Tongue (tissue), 3 donors: Measurements from ENCODE around the gene NPPA. TPM values are rescaled to one million over a fixed set of nuclear protein-coding genes. Genes with fewer than 3 reads are reported as not detected.
"Not testable (repeated sequence)": the region's sequence is repeated elsewhere in the genome, so short reads cannot be mapped to it uniquely, and the experiment has no call there.

Source experiments
- DNase-seq: peaks from one replicate; pipeline ENCODE4 v3.0.0-alpha.2; 2015
- small RNA-seq: library from RNA; depleted of rRNA; stranded (forward); fragments of <200 nt; gene quantifications from one replicate; pipeline ENCODE3, GENCODE V24; 2014; ENCODE audit warnings: low replicate concordance
- total RNA-seq: library from RNA; depleted of rRNA; stranded (reverse); fragments of >200 nt; gene quantifications from one replicate; pipeline ENCODE4 v1.2.3, GENCODE V29; 2014

The NPPA gene
- total RNA-seq, 1 donor from 2014 or later, result 0.51 TPM

- no peak for DNase-seq
Measured at GRCh38 chr1:11807133-11807532, 40.5 kb downstream of the NPPA start.

- no peak for DNase-seq
Measured at GRCh38 chr1:11806307-11806936, 41.2 kb downstream of the NPPA start.

DNA sequence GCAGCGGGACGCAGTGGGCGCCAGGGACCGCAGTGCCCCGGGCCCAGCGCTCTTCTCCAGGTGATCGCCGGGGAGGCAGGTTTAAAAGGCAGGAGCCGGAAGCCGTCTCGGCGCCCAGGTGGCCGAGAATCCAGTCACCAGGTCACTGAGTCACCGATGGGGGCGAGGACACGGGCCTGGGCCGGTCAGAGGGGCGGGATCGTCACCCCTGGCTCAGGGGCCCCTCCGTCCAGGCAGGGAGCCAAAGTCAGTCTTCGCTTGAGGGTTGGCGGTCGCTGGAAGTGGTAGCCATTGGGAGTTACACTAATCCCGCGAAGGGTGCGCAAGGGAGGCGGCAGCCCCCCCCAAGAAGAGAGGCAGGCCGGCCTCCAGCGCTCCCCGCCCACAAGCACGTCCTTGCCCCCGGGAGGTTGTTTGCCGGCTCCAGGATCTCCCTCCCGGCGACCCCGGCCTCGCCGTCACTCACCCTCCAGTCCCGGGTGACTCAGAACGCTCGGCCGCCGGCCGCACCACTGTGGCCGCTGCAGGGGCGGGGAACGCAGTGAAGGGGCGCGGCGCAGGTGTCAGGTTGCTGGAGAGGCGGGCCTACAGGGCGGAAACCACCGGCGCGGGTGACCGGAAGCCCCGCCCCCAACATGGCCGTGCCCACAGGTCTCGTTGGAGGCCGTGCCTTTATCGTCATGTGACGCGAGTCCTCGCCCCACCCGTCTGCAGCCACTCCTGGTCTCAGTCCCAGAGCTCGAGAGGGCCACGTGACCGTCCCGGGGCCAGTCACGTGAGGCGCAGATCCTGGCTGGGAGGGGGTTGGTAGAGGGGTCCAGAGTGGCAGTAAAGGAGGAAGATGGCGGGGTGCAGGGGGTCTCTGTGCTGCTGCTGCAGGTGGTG lies 41.9 kb downstream of the NPPA start, which contains the start of the genes CLCN6 and MTHFR:
Gene CLCN6, plus strand, starts transcription at position 770 of the 885 bp plus-strand sequence. Its CDS starts 72 bp downstream, at position 842.
Gene MTHFR, minus strand, starts transcription at position 543 of the 885 bp plus-strand sequence. CDS start 2,848 bp downstream, outside the sequence.
- DNase-seq, result peak; percentile 100

DNA sequence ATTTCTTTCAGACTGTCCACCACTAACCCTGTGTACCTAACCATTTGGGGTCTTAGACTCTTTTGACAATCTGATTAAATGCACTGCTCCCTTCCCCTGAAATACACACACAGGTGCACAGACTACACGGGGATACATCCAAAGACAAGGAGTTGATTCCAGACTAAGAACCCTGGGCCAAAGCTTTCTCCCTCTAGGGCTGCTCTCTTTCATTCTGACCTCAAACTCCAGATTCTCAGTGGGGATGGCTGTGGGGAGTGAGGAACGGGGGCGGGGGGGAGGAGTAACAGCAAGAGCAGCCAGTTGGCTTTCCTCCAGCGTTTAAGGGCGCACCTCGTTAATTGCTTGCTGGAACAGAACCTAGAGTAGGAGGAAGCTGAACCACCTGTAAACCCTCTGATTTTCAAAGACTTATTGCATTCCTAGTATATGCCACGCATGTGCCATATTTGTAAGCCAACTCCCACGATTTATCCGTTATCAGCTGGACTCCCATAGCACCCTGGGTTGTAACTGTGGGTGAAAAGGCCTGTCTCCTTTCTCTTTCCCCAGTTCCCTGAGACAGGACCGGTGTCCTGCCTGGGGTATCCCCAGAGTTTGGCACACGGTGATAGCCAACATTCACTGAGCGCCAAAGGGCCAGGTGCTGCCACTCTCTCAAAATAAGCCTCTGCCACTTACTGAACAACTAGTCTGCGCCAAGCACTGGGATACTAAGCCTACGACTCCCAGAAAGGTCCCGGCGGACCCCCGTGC lies 42.7 kb downstream of the NPPA start:
- DNase-seq, result peak; percentile 68

GRCh38 chr1:11803924-11804665 lies 43.5 kb downstream of the NPPA start:
- DNase-seq, result not testable (repeated sequence)

GRCh38 chr1:11802973-11803885 lies 44.4 kb downstream of the NPPA start:
- peak; percentile 98 for DNase-seq

- peak; percentile 37 for DNase-seq
Measured at GRCh38 chr1:11802616-11802972, 45.0 kb downstream of the NPPA start.

DNA sequence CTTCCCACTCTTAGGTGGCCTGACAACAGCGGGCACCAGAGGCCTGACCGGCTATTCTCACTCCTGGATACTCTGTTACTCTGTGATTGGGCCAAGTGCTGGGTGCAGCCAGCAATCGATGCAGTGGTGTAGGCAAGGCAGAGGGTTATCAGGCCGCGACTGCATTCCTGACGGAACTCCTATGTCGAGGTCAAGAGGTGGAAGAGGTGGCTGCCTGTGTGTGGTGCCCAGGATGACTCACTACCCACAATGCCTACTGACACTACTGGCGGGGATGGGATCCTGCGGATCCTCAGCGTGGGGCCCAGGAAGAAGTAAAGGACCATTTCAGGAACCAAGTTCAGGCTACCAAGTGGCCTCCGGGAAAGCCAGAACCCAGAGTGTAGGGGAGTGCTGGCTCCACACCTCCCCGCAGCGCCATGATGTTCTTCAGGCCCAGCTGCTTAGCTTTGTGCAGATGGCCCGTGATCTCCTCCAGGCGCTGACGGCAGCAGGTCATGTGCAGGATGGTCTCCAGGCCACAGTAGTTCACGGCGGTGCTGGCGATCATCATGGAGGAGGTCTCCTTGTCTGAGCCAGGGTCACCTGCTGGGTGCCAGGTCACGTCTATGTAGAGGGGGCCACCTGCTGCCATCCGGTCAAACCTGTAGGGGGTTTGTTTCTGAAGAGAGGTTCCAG lies 46.7 kb downstream of the NPPA start:
- no peak for DNase-seq

DNA sequence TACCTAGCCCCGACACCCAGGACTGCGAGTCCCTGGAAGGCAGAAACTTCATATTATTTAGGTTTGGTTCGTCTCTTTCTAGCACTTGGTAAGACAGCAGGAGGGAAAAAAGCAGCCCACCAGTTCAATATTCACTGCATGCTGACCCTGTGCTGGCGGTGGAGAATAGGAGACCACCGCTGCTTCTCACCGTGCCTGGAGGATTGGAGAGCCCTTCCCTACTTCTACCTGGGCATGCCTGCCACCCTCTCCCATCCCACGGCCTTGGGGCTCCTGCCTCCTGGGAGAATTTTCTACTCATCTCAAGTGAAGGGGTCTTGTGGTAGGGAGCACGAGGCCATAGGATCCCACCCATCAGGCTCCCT lies 47.2 kb downstream of the NPPA start:
- DNase-seq, result no peak

GRCh38 chr1:11799896-11800295 lies 47.7 kb downstream of the NPPA start:
- no peak for DNase-seq

- no peak for DNase-seq
Measured at GRCh38 chr1:11799099-11799498, 48.5 kb downstream of the NPPA start.

GRCh38 chr1:11797525-11798216 lies 49.9 kb downstream of the NPPA start:
- no peak for DNase-seq

- no peak for DNase-seq
Measured at GRCh38 chr1:11796036-11796828, 51.4 kb downstream of the NPPA start.

Small RNA genes within 50 kb of the gene (small RNA-seq; reads per million reads assigned to genes)
- gene RF02156 (not detected), gene RF02157 (not detected), gene RF02158 (not detected)

Other genes with a start within 250 kb of the NPPA start
- 1.5 TPM for gene FBXO2, start 193.4 kb downstream of the NPPA start, total RNA-seq
- 5.8 TPM for gene FBXO44, start 192.9 kb downstream of the NPPA start, total RNA-seq
- 4.4 TPM for gene FBXO6, start 183.6 kb downstream of the NPPA start, total RNA-seq
- gene MAD2L2, start 166.6 kb downstream of the NPPA start, total RNA-seq, result 33.5 TPM
- gene DRAXIN, start 156.1 kb downstream of the NPPA start, total RNA-seq, result 0.31 TPM
- 24.0 TPM for gene AGTRAP, start 111.6 kb downstream of the NPPA start, total RNA-seq
- gene C1orf167, start 85.6 kb downstream of the NPPA start, total RNA-seq, result 1.3 TPM
- gene MTHFR, start 41.8 kb downstream of the NPPA start, total RNA-seq, result 54.4 TPM
- 16.3 TPM for gene CLCN6, start 41.6 kb downstream of the NPPA start, total RNA-seq
- gene NPPB, start 11.2 kb upstream of the NPPA start, total RNA-seq, result not detected
- 51.3 TPM for gene KIAA2013, start 78.6 kb upstream of the NPPA start, total RNA-seq
- 199 TPM for gene PLOD1, start 86.9 kb upstream of the NPPA start, total RNA-seq
- gene MFN2, start 132.7 kb upstream of the NPPA start, total RNA-seq, result 93.0 TPM
- gene MIIP, start 171.7 kb upstream of the NPPA start, total RNA-seq, result 20.3 TPM
- gene TNFRSF8, start 215.5 kb upstream of the NPPA start, total RNA-seq, result not detected